Kidney capillary endothelial cell (primary cell): ENCODE data around the gene INIP.
"Not testable (repeated sequence)": the region's sequence is repeated elsewhere in the genome, so short reads cannot be mapped to it uniquely, and the experiment has no call there.

Experiments
- DNase-seq: peaks from one replicate; pipeline ENCODE4 v3.0.0-alpha.2; 2018; ENCODE audit warnings: low spot score

INIP gene

DNA sequence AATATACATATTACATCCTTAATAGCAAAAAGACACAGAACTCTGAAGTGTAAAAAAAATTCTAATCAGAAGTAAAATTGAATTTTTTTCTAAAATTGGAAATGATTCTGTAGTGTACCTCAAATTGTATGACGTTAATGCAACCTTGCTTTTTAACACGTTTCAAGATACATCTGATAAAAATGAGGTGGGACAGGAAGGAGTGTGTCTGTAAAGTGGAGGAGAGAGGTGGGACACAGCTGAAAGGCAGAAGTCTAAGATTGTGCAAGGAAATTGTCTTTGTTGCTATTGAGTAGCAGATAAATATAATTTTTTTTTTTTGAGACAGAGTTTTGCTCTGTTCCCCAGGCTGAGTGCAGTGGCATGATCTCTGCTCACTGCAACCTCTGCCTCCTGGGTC lies 17.0 kb upstream of the INIP start:
- DNase-seq = no peak

DNA sequence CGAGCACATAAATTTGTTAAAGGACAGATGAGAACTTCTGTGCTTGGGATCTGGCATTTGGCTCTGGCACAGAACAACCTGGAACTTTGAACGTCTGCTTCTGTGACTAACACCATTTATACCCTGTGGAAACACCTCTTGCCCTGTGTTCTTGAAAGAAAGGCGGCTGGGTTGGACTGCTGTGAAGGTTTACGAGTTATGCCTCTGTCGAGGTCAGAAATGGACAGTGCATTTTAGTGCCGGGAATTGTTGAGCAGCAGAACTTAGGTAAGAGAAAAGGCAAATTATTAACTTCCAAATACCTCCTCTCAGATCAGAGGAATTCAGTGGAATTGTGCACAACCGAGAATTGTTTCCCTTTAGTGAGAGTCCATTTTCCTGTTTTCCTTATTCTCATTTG lies 14.1 kb upstream of the INIP start:
- DNase-seq = no peak

DNA sequence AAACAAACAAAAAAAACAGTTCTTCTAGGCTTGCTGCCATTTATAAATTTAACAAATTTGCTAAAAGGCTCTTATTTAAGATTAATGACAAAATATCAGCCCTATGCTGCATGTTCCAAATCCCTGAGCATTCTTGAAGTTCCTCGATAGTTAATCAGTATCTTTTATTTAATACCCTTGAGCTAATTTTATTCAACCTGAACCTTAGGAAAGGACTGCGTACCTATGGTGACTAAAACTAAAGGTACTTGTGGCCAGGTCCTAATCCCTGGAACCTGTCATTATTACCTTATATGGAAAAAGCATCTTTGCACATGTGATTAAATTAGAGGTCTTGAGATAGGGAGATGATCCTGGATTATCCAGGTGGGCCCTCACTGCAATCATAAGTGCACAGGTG lies 10.5 kb upstream of the INIP start:
- DNase-seq = no peak

DNA sequence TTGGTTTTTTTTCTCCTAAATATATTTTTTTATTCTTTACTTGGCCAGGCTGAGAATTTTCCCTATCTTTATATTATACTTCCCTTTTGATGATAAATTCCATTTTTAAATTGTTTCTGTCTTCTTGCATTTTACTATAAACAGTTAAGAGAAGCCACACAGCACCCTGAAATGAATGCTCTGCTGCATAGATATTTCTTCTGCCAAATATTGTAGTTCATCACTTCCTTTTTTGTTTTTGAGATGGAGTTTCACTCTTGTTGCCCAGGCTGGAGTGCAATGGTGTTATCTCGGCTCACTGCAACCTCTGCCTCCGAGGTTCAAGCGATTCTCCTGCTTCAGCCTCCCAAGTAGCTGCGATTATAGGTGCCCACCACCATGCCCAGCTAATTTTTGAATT lies 8.5 kb upstream of the INIP start:
- no peak for DNase-seq

DNA sequence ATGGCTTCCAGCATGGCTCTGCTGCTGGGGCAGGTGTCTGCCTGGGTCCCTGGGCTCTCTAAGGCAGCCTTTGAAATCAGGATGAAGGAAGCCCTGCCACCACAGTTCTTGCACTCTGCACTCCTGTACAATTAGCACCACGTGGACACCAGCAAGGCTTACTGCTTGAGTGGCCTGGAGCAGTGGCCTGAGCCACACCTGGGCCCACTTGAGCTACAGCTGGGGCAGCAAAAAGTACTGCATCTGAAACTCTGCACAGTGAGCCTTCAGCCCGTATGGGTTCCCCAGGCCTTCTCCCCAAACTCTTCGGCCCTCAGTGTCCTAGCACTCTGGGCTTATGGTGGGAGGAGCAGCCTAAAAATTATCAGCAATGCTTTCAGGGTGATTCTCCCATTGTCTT lies 8.0 kb upstream of the INIP start:
- no peak for DNase-seq

DNA sequence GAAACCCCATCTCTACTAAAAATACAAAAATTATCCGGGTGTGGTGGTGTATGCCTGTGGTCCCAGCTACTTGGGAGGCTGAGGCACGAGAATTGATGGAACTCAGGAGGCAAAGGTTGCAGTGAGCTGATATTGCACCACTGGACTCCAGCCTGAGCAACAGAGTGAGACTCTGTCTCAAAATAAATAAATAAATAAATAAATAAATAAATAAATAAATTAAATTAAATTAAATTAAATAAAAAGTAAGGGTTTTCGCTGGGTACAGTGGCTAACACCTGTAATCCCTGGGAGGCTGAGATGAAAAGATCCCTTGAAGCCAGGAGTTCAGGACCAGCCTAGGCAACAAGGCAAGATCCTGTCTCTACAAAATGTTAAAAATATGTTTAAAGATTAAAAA lies 4.8 kb upstream of the INIP start:
- not testable (repeated sequence) for DNase-seq

DNA sequence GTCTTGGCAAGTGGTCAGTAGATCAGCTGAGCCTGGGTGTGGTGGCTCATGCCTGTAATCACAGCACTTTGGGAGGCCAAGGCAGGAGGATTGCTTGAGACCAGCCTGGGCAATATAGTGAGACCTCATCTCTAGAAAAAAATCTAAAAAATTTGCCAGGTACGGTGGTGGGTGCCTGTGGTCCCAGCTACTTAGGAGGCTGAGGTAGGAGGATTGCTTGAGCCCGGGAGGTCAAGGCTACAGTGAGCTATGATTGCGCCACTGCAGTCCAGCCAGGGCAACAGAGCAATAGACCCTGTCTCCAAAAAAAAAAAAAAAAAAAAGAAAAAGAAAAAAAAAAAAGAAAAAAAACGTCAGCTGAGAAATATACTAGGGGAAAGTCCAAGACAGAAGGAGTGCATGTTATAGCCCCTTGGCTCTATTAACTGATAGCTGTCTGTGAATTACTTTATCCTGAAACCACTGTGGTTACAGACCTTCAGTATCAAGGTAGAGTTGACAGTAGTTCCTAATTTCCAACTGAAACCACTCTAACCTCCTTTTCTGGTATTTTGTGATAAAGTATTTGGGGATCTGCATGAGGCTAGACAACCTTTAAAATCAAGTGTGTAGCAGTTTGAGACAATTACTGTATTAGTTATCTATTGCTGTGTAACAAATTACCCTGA lies 2.3 kb upstream of the INIP start:
- DNase-seq = no peak

DNA sequence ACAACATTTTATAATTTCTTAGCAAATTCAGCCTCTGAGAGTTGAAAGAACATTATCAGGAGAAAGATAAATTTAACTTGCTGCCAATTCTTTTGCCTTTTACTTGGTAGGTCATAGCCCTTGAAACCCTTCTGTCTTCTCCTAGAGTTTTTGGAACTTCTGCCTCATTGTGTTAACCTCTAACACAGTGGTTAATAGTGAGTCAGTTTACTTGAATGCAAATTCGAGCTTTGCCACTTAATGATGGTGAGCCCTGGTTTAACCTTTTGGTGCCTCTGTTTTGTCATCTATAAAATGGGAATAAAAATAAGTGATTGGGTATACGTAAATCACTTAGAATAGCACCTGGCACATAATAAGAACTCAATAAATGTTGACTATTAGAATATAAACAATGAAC lies 1.8 kb upstream of the INIP start:
- no peak for DNase-seq

DNA sequence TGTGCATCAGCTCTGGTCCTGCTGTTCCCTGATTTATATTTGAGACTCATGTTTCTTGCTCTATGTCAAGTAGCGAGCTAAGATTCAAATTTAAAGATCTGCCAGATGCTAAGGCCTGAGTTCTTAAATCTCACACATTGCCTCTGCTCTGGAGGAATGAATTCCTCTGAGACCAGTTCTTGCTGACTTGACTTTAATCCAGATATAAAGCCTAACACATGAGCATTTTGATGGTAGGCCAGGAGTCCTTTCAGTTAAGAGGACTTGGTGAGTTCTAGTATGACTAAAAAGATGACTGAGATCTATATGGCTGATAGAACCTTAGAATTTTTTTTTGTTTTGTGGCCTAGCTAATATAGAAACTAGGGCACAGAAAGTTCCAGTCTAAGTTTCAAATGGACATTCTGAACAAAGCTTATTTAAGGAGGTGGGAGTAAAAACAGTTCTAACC lies 1.3 kb upstream of the INIP start:
- DNase-seq = no peak

DNA sequence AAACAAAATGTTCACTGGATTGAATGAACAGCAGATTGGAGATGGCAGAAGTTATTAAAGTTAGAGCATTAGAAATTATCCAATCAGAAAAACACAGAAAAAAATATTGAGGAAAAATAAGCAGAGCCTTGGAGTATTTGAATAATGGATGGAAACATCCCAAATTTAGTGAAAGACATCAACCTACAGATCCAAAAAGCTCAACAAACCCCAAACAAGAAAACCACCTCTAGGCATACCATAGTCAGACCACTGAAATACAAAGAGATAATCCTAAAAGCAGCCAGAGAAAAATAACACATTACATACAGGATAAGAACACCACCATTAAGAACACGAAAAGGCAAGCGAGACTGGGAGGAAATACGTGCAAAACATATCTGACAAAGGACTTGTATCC lies 5.2 kb downstream of the INIP start:
- DNase-seq = no peak

DNA sequence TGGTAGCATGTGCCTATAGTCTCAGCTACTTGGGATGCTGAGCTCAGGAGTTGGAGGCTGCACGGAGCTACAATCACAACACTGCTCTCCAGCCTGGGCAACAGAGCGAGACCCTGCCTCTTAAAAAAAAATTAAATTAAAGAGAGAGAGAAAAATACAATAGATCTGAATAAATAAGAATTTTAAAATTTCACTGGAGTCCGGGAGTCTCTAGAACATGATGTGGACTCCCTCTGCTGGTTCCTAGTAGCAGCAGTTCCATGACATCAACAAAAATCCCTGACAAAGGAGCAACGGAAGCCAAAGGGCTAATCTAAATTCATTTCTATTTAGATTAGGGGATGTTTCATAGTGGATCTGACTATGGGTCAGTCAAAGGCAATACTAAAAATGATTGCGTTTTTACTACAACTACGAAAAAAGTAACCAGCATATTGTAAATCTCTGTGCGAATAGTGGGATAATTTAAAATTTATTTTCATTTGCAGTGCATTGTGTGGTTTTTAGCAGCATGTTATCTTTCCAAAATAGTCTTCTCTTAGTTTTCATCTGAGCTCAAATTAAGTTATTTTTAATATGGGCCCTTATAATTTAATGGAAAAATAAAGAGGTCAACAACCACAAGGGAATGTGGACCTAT lies 6.7 kb downstream of the INIP start:
- peak; percentile 29 for DNase-seq

DNA sequence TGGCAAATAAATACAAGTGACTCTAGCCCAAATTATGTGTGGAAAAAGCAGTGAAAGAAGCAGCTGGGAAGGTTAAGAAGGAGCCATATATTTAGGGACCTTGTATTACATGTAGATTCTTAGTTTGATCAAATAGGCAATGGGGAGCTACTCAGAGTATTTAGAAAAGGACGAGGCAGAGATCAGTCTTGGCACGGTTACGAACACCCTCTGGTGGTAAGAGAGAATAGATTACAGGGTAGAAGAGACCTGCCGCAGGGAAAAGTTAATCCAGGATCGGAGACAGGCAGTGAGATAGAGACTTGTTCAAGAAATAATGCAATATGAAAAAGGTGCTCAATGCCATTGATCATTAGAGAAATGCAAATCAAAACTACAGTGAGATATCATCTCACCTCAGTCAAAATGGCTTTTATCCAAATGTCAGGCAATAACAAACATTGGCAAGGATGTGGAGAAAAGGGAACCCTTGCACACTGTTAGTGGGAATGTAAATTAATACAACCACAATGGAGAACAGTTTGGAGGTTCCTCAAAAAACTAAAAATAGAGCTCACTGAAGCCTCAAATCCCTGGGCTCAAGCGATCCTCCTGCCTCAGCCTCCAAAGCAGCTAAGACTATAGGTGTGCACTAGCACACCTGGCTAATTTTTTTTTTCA lies 12.0 kb downstream of the INIP start:
- no peak for DNase-seq

DNA sequence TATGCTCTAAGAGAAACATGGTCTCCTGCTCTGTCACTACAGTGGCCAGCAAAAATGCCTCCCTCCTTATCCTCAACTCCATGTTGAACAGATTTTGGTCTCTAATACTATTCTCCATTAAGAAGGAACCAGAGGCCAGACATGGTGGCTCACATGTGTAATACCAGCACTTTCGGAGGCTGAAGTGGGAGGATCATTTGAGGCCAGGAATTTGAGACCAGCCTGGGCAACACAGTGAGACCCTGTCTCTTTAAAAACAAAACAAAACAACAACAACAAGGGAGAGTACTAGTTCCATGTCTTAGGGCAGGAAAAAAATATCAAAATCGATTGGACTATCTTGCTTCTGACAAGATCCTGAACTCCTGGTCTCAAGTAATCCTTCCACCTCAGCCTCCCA lies 14.6 kb downstream of the INIP start:
- DNase-seq = no peak

DNA sequence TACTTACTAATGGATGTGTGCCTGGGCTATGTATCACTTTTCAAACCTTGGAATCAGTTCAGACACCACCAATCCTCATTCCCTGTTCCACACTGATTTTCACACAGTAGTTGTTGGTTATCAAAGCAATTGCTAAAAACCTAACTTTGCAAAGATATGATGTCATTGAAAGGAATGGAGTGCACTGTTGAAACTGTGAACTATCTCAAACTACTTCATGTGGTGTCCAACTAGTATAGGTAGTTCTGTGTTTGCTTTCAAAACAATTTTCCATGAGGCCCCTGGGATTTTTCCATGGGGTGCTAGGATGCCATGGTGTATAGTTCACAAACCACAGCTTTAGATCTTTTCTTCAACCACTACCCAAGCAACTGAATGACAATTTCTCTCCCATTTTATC lies 17.8 kb downstream of the INIP start:
- DNase-seq = no peak

DNA sequence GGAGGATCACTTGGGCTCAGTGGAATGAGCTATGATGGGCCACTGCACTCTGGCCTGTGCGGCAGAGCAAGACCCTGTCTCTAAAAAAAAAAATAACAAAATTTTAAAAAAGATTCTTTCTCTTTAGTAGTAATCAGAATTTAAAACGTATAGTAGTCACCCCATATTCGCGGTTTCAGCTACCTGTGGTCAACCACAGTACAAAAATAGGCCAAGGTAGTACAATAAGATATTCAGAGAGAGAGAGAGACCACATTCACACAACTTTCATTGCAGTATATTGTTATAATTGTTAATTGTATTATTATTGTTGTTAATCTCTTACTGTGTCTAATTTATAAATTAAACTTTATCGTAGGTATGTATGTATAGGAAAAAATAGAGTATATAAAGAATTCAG lies 18.7 kb downstream of the INIP start:
- DNase-seq = no peak

DNA sequence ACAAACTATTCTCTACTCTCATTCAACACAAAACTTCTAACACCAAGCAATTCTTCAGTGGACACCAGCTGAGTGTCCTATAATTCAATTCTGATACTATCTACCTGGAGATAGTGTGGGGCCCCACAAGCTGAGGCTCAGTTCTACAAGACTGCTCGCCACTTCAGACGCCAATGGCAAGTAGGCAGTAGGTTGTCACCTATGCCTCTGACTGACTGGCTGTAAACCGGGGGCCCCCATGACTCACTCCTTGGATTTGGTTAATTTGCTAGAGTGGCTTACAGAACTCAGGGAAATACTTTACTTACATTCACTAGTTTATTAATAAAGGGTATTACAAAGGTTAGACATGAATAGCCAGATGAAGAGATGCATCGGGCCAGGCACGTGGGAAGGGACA lies 21.5 kb downstream of the INIP start:
- DNase-seq = no peak

DNA sequence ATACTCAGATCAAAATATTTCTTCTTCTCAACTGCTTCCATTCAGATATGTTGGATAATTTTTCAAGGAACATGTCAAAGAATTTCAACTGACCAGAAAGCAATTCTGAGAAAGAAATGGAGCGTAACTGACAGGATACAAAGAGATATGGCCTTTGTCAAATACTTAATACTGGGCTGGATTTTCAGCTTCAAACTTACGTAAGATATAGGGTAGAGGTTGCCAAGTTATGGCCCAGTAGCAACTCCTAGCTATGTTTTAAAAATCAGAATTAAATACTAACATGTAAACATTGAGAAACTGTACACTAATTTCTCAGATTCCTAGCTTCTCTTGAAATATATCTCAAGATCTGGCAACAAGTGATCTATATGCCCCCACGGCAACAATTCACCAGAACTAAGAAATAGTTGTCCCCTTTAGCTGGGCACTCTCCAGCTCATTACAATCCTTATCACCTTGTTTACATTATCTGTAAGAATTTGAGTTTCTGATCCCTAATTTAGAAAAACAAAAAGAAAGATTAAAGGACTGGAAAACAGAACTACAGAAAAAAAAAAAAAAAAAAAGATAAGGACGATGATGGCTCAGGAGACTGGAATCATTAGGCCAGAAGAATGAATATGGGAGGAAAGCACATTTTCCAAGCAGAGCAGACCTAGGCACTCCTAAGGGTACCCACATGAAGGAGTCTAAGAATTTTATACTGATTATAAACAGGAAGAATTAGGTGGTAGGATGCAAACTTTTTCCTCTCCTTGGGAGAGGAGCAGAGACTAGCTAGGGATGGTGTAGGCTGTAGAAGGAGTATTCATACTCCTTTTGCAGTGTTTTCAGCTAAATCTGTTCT lies 23.0 kb downstream of the INIP start:
- no peak for DNase-seq

DNA sequence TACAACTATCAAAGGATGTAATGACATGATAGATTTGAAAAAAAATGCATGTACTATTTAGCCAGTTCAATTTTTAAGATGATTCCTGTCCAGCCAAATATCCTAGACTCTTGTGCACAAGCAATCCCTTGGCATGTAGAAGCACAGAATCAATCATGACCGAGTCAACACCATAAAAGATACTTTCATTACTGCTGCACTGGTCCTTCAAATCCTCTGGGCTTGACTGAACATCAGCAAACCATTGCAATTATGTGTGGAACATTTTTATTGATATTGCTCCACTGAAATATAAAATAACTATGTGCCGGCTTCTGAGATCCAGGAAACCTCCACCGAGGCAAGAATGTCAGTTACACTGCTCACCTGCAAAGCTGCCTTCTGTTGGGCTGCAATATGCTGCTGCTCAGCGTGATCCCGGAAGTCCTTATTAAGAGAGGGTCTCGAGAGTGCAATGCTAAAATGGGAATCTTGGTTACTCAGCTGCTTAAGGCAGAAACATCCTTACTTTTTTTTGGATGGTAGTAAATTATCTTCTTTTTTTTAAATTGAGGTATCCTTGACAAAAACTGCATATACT lies 28.7 kb downstream of the INIP start:
- DNase-seq = no peak

DNA sequence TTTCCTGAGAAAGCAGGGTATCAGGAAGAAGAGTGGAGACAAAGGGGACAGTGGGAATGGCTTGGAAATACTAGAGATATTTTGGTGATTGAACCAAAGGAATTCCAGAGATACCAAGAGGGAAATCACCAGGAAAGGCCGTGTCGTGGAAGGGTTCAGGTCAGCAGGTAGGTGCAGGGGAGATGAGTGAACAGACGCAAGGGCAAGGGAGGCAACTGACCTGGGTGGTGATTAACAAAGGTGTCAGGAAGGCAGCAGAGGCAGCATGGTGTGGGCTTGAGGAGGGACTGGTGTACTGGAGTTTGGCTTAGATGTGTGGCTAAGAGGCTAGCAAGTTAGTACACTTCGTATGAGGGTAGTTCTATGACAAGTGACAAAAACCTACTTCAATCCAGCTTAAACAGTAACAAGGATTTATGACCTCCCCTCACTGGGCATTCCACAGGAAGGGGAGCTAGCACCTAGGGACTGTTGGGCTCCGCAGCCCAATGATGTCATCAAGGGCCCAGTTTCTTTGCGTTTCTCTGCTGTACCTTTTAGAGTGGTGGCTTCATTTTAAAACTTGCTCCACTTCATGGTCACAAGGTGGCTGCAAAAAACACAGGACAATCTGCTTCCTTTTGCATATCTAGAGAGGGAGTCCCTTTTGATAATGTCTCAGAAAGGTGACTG lies 37.0 kb downstream of the INIP start:
- no peak for DNase-seq

DNA sequence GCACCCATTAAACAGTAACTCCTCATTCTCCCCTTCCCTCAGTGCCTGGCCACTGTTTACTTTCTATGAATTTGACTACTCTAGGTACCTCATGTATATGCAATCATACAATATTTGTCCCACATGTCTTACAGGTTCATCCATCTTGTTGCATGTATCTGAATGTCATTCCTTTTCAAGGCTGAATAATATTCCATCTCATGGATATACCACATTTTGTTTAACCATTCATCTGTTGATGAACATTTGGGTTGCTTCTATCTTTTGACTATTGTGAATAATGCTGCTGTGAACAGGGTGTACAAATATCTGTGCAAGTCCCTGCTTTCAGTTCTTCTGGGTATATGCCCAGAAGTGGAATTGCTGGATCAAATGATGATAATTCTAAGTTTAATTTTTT lies 40.9 kb downstream of the INIP start:
- no peak for DNase-seq

DNA sequence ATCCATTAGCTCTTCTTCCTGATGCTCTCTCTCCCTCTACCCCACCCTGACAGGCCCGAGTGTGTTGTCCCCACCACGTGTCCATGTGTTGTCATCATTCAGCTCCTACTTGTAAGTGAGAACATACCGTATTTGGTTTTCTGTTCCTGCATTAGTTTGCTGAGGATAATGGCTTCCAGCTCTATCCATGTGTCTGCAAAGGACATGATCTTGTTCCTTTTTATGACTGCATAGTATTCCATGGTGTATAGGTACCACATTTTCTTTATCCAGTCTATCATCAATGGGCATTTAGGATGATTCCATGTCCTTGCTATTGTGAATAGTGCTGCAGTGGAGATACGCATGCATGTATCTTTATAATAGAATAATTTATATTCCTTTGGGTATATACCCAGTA lies 44.7 kb downstream of the INIP start:
- not testable (repeated sequence) for DNase-seq
